Lower lobe of right lung (tissue), 2 donors: ENCODE measurements around the gene ANK3. TPM values are rescaled to one million over a fixed set of nuclear protein-coding genes. Genes with fewer than 3 reads are reported as not detected.
"Not testable (repeated sequence)": the region's sequence is repeated elsewhere in the genome, so short reads cannot be mapped to it uniquely, and the experiment has no call there.

Experiments used
- ATAC-seq, 2 donors: fragments of 200-7000 bp; cut with Tn5 transposase; one replicate each; pipeline ENCODE4 v1.9.1; 2020 to 2022; ENCODE audit warnings: mild to moderate bottlenecking in 2 of 2, moderate library complexity in 2 of 2
- DNase-seq: peaks from one replicate; pipeline ENCODE4 v3.0.0-alpha.2; 2020
- H3K27ac ChIP-seq: fragments of 200-600 bp; one replicate; pipeline ENCODE4 v1.8.0; 2022
- H3K27me3 ChIP-seq: fragments of 200-600 bp; one replicate; pipeline ENCODE4 v1.8.0; 2022; ENCODE audit warnings: low read depth
- H3K36me3 ChIP-seq: fragments of 200-600 bp; one replicate; pipeline ENCODE4 v1.8.0; 2022; ENCODE audit warnings: mild to moderate bottlenecking
- H3K4me1 ChIP-seq: fragments of 200-600 bp; one replicate; pipeline ENCODE4 v1.8.0; 2022
- H3K4me3 ChIP-seq: fragments of 200-600 bp; one replicate; pipeline ENCODE4 v1.8.0; 2022; ENCODE audit warnings: mild to moderate bottlenecking
- H3K9me3 ChIP-seq: fragments of 200-600 bp; one replicate; pipeline ENCODE4 v1.8.0; 2022
- intact Hi-C: fragments of 100-400 bp; cut with DNase I; formaldehyde crosslinking; loops from one replicate; pipeline ENCODE4 v1.11.0; 2022
- total RNA-seq: library from RNA; stranded (reverse); fragmentation: NEBNext Ultra II Directional; extraction: Animal tissue kit (Norgen Biotek cat#: 25700); gene quantifications from one replicate; pipeline ENCODE4 v1.2.1, GENCODE V29; 2021
- TF ChIP-seq, protein P1 (sequence below): fragments of 200-600 bp; IDR thresholded peaks from one replicate; pipeline ENCODE4 v1.8.0; 2022; ENCODE audit warnings: antibody characterized with exemption, mild to moderate bottlenecking
- donor health status: DM: no; HTN: yes; CAD: no; lungs with severe emphysema.

Gene ANK3
- total RNA-seq, 1 donor from 2014 or later: 75.9 TPM

DNA sequence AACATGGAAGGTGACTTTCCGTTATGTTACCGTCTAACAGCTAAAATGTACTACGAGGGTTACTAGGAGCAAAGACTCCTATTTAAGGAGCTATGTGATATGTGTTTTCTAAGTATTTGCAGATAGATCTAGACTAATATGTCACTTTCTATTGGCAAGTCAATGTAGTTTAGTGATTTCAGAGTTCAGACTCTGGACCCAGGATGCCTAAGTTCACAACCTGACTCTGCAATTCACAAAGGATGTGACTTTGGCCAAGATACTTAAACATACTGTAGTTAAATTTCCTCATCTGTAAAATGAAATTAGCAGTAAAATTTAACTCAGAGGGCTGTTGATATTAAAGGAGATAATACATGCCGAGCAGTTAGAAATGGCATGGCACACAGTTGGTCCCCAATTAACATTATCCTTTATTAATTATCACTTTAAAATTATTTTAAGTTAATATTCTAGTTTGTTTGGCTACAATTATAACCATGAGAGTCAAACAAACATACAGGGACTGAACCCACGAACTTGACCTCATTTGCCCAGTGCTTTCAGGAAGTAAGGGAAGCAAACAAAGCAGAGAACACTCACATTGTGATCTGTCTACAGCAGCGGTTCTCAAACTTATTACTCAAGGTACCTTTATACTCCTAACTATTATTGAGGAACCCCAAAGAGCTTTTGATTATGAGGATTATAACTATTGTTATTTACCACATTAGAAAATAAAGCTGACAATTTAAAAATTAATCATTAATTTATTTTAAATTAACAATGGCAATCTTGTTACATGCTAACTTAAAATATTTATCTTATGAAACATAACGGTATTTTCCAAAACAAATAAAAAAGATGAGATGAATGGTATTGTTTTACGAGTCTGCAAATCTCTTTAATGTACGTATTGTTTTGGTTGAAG, 94.4 kb downstream of the ANK3 start:
- Histone ChIP-seq H3K36me3 (no peaks in the 10 kb centered on the region), H3K9me3 (no peaks in the 10 kb centered on the region), H3K27me3 (no peaks in the 10 kb centered on the region), H3K4me3 (no peak overlapping the region), H3K27ac (no peak overlapping the region), H3K4me1 (peaks cover 24% of the 10 kb centered on the region)
- intact Hi-C loops: no loop called here
- TF ChIP-seq, protein P1, sequence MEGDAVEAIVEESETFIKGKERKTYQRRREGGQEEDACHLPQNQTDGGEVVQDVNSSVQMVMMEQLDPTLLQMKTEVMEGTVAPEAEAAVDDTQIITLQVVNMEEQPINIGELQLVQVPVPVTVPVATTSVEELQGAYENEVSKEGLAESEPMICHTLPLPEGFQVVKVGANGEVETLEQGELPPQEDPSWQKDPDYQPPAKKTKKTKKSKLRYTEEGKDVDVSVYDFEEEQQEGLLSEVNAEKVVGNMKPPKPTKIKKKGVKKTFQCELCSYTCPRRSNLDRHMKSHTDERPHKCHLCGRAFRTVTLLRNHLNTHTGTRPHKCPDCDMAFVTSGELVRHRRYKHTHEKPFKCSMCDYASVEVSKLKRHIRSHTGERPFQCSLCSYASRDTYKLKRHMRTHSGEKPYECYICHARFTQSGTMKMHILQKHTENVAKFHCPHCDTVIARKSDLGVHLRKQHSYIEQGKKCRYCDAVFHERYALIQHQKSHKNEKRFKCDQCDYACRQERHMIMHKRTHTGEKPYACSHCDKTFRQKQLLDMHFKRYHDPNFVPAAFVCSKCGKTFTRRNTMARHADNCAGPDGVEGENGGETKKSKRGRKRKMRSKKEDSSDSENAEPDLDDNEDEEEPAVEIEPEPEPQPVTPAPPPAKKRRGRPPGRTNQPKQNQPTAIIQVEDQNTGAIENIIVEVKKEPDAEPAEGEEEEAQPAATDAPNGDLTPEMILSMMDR: no peak
- no peak for DNase-seq
- ATAC-seq: peak in 1 of 2 donors; percentile 66

DNA sequence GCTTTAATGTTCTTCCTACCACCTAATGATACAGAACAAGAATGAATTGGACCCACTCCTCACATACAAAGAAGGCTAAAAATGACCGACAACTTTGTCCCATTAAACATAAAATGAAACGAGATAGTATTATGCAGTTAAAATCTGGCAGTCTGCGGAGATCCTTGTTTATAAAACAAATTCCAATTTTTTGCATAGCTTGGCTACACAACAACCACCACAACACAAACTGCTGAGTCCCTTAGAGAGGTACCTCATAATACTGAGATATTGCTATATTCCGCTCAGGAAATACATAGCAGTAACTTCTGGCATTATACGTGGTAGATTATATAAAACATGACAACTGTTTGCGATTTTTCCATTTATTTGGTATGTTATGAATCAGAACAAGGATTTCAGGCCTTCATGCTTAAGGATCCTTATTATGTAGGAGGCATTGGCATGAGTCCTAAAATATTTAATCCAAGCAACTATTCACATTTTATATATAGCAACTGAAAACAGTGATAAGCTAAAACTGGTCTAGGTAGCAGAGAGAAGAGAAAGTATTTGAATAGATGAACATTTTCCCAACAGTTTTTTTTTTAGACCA, 96.0 kb downstream of the ANK3 start:
- H3K4me1 ChIP-seq: peaks cover 24% of the 10 kb centered on the region
- intact Hi-C loops: no loop called here
- ATAC-seq: no peak
- TF ChIP-seq, protein P1: no peak
- H3K9me3 ChIP-seq: no peaks in the 10 kb centered on the region
- no peak for DNase-seq
- H3K27me3 ChIP-seq: no peaks in the 10 kb centered on the region
- H3K4me3 ChIP-seq: no peak overlapping the region
- H3K36me3 ChIP-seq: no peaks in the 10 kb centered on the region
- no peak overlapping the region for H3K27ac ChIP-seq

DNA sequence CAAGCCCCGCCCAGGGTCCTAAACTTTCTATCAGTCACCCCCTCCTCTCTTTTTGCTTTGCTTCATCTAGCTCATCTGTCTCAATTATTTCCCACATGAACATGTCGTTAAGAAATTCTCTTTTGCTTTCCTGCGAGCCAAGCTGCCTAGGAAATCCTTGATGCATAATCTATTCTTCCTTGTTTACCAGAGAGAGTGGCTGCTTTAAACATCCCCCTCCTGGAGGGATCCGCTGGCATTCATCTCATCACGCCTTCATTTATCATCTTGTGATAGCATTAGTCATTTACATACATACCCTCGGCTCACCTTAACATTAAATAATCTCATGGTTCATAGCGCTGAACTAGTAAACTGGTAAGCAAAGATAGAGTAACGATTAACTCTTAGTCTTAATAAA, 96.7 kb downstream of the ANK3 start:
- Histone ChIP-seq H3K27ac (no peak overlapping the region), H3K4me1 (peaks cover 24% of the 10 kb centered on the region), H3K36me3 (no peaks in the 10 kb centered on the region), H3K4me3 (no peak overlapping the region), H3K9me3 (no peaks in the 10 kb centered on the region), H3K27me3 (no peaks in the 10 kb centered on the region)
- TF ChIP-seq, protein P1: no peak
- DNase-seq (no peak), ATAC-seq (no peak)
- intact Hi-C loops: no loop called here

DNA sequence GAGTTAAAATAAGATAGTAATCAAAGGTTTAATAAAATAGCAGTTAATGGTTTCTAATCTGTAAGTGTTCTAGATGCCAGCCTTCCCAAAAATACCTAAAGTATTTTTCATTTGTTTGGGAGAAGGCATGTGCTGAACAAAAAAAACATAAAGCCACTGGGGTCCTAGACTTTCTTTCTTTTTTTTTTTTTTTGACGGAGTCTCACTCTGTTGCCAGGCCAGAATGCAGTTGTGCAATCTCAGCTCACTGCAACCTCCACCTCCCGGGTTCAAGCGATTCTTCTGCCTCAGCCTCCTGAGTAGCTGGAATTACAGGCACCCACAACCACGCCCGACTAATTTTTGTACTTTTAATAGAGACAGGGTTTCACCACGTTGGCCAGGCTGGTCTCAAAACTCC, 97.1 kb downstream of the ANK3 start:
- ATAC-seq, H3K27ac ChIP-seq, intact Hi-C loops, H3K9me3 ChIP-seq, H3K36me3 ChIP-seq, DNase-seq, H3K4me3 ChIP-seq, H3K27me3 ChIP-seq: not testable (repeated sequence)
- H3K4me1 ChIP-seq: peaks cover 24% of the 10 kb centered on the region

DNA sequence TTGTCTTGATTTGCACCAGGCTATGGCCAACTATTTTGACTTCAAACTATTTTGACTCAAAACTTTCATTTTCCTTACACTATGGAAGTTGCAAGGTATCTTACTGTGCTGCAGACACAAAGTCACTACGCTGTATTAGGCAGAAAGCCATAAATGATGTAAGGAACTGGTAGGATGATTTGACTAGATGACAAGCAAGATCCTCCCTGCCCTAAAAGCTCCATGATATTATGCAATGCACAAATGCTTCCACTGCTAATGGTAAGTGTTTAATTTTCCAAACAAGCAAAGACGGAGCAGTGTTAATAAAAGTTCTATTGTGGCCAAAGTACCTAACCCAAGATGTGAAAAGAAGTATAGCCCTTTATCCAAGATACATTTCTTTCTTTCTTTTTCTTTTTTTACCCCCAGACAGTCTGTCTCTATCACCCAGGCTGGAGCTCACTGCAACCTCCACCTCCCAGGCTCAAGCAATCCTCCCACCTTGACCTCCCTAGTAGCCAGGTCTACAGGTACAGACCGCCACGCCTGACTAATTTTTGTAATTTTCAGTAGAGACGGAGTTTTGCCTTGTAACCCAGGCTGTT, 98.2 kb downstream of the ANK3 start:
- no peaks in the 10 kb centered on the region for H3K9me3 ChIP-seq
- ATAC-seq (no peak), DNase-seq (no peak)
- intact Hi-C loops: no loop called here
- H3K27me3 ChIP-seq: no peaks in the 10 kb centered on the region
- TF ChIP-seq, protein P1: no peak
- peaks cover 24% of the 10 kb centered on the region for H3K4me1 ChIP-seq
- no peak overlapping the region for H3K4me3 ChIP-seq
- no peak overlapping the region for H3K27ac ChIP-seq
- H3K36me3 ChIP-seq: no peaks in the 10 kb centered on the region

DNA sequence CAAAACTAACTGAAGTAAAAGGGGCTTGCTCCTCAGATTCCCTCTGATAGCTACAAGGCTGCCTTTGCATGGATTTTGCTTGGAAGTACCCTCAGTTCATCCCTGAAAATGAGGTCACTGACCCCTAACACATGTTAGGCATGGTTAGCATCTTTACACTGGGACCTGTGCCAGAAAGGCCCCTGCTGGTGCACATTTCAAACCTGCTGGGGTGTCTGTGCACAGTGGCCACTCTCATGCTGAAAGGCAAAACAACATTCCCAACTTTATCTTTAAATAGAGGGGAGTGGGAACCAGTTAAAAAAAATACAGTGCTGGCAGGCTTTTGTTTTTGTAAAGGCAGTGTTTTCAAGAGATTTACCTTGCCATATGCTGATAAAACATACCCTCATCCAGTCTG, 99.1 kb downstream of the ANK3 start:
- TF ChIP-seq, protein P1: no peak
- H3K4me3 ChIP-seq: no peak overlapping the region
- no peaks in the 10 kb centered on the region for H3K36me3 ChIP-seq
- H3K27me3 ChIP-seq: no peaks in the 10 kb centered on the region
- peaks cover 15% of the 10 kb centered on the region for H3K4me1 ChIP-seq
- no peaks in the 10 kb centered on the region for H3K9me3 ChIP-seq
- H3K27ac ChIP-seq: no peak overlapping the region
- no peak for ATAC-seq
- intact Hi-C loops: no loop called here
- no peak for DNase-seq
